Subcutaneous adipose tissue (tissue), 4 donors: ENCODE measurements around the gene ACTBL2. TPM values are rescaled to one million over a fixed set of nuclear protein-coding genes. Genes with fewer than 3 reads are reported as not detected.

ENCODE experiments used
- CTCF ChIP-seq: fragments of 450-650 bp; IDR thresholded peaks from one replicate; pipeline ENCODE4 v1.5.1; 2016; ENCODE audit warnings: low read depth, mild to moderate bottlenecking, control low read depth, antibody characterized with exemption, moderate library complexity
- total RNA-seq, 4 donors: library from RNA; depleted of rRNA; stranded (reverse); fragments of >200 nt; gene quantifications; one replicate each; pipeline ENCODE4 v1.1.0, GENCODE V29; 2016

Gene ACTBL2
- not detected for total RNA-seq

GRCh38 chr5:57482671-57483106 is at the start of gene ACTBL2:
Gene ACTBL2 (minus strand): TSS chr5:57482811. CDS start chr5:57482707, 104 bp downstream.
- TF ChIP-seq CTCF, result no peak

GRCh38 chr5:57531333-57531732 is 48.7 kb upstream of the ACTBL2 start:
- TF ChIP-seq CTCF, result no peak

- TF ChIP-seq CTCF, result no peak
These were observed 47.3 kb upstream of the ACTBL2 start for GRCh38 chr5:57529864-57530263.

- no peak for TF ChIP-seq CTCF
These were observed 45.3 kb upstream of the ACTBL2 start for GRCh38 chr5:57527870-57528269.

GRCh38 chr5:57524348-57525060 is 41.9 kb upstream of the ACTBL2 start:
- TF ChIP-seq CTCF, result no peak

- TF ChIP-seq CTCF, result no peak
These were observed 34.6 kb upstream of the ACTBL2 start for GRCh38 chr5:57517250-57517649.

GRCh38 chr5:57513785-57514184 is 31.2 kb upstream of the ACTBL2 start:
- TF ChIP-seq CTCF, result no peak
